ENCODE results near the gene TBATA. TPM values are rescaled to one million over a fixed set of nuclear protein-coding genes. Genes with fewer than 3 reads are reported as not detected.

TBATA gene
- total RNA-seq, 1 donor from 2014 or later: not detected

- H3K9me3 Mint-ChIP-seq: no peaks in the 10 kb centered on the region
- peaks cover 10% of the 10 kb centered on the region for H3K4me1 Mint-ChIP-seq (ENCODE audit: unreplicated experiment)
- no peak for DNase-seq (ENCODE audit: extremely low spot score, unreplicated experiment)
- peaks cover 4% of the 10 kb centered on the region for H3K27me3 Mint-ChIP-seq
- no peak overlapping the region for H3K4me3 Mint-ChIP-seq
- H3K36me3 Mint-ChIP-seq: no peaks in the 10 kb centered on the region
- no peak overlapping the region for H3K27ac Mint-ChIP-seq
- TF ChIP-seq CTCF (conservative IDR thresholded peaks at IDR 0.05): no peak
Observed at GRCh38 chr10:70751991-70752390, 33.2 kb downstream of the TBATA start.

- peaks cover 12% of the 10 kb centered on the region for H3K4me1 Mint-ChIP-seq (ENCODE audit: unreplicated experiment)
- no peak overlapping the region for H3K27ac Mint-ChIP-seq
- no peaks in the 10 kb centered on the region for H3K36me3 Mint-ChIP-seq
- TF ChIP-seq CTCF (conservative IDR thresholded peaks at IDR 0.05): no peak
- H3K27me3 Mint-ChIP-seq: peaks cover 4% of the 10 kb centered on the region
- H3K4me3 Mint-ChIP-seq: no peak overlapping the region
- no peak for DNase-seq (ENCODE audit: extremely low spot score, unreplicated experiment)
- no peaks in the 10 kb centered on the region for H3K9me3 Mint-ChIP-seq
Observed at GRCh38 chr10:70751356-70751755, 33.8 kb downstream of the TBATA start.

GRCh38 chr10:70750156-70750703, 34.9 kb downstream of the TBATA start:
- Mint-ChIP-seq H3K27me3 (peaks cover 4% of the 10 kb centered on the region), H3K27ac (no peak overlapping the region), H3K9me3 (no peaks in the 10 kb centered on the region), H3K36me3 (no peaks in the 10 kb centered on the region), H3K4me1 (ENCODE audit: unreplicated experiment) (peaks cover 16% of the 10 kb centered on the region), H3K4me3 (no peak overlapping the region)
- DNase-seq (ENCODE audit: extremely low spot score, unreplicated experiment): no peak
- TF ChIP-seq CTCF (conservative IDR thresholded peaks at IDR 0.05): no peak

GRCh38 chr10:70749756-70750155, 35.4 kb downstream of the TBATA start:
- peaks cover 4% of the 10 kb centered on the region for H3K27me3 Mint-ChIP-seq
- H3K4me3 Mint-ChIP-seq: no peak overlapping the region
- H3K4me1 Mint-ChIP-seq (ENCODE audit: unreplicated experiment): peaks cover 12% of the 10 kb centered on the region
- no peaks in the 10 kb centered on the region for H3K9me3 Mint-ChIP-seq
- DNase-seq (ENCODE audit: extremely low spot score, unreplicated experiment): no peak
- H3K36me3 Mint-ChIP-seq: no peaks in the 10 kb centered on the region
- TF ChIP-seq CTCF (conservative IDR thresholded peaks at IDR 0.05): no peak
- no peak overlapping the region for H3K27ac Mint-ChIP-seq

GRCh38 chr10:70748801-70749573, 36.2 kb downstream of the TBATA start:
- Mint-ChIP-seq H3K9me3 (no peaks in the 10 kb centered on the region), H3K36me3 (no peaks in the 10 kb centered on the region), H3K4me3 (no peak overlapping the region), H3K4me1 (ENCODE audit: unreplicated experiment) (peaks cover 6% of the 10 kb centered on the region), H3K27ac (no peak overlapping the region), H3K27me3 (peaks cover under 1% of the 10 kb centered on the region)
- DNase-seq (ENCODE audit: extremely low spot score, unreplicated experiment): no peak
- no peak for TF ChIP-seq CTCF (conservative IDR thresholded peaks at IDR 0.05)

Measured in type B pancreatic cell (in vitro differentiated cells).